ENCODE measurements around the gene CFP.

Gene CFP

GRCh38 chrX:47611926-47612325 is 17.8 kb downstream of the CFP start:
- H3K27ac ChIP-seq (replicated peaks): no peak overlapping the region
- TF ChIP-seq REST (IDR thresholded peaks at IDR 0.05; ENCODE audit: insufficient replicate concordance, low read depth) (no peak), SPI1 (IDR thresholded peaks at IDR 0.05; ENCODE audit: borderline replicate concordance, low read depth) (no peak), POLR2AphosphoS5 (IDR thresholded peaks at IDR 0.05; ENCODE audit: low read depth) (no peak), GABPA (IDR thresholded peaks at IDR 0.05; ENCODE audit: low read depth) (no peak), CTCF (IDR thresholded peaks at IDR 0.05; ENCODE audit: insufficient read depth, low read length) (no peak)
- no peaks in the 10 kb centered on the region for H3K27me3 ChIP-seq (ENCODE audit: insufficient read depth, poor library complexity, severe bottlenecking)
- H3K4me3 ChIP-seq (replicated peaks; ENCODE audit: insufficient read depth, low read length): no peak overlapping the region
- no peak for DNase-seq (ENCODE audit: low read depth in 1 of 2, low spot score in 1 of 2)

GRCh38 chrX:47611489-47611888 is 18.2 kb downstream of the CFP start:
- H3K27ac ChIP-seq (replicated peaks): no peak overlapping the region
- H3K27me3 ChIP-seq (ENCODE audit: insufficient read depth, poor library complexity, severe bottlenecking): no peaks in the 10 kb centered on the region
- no peak for DNase-seq (ENCODE audit: low read depth in 1 of 2, low spot score in 1 of 2)
- H3K4me3 ChIP-seq (replicated peaks; ENCODE audit: insufficient read depth, low read length): no peak overlapping the region
- TF ChIP-seq CTCF (IDR thresholded peaks at IDR 0.05; ENCODE audit: insufficient read depth, low read length): no peak
- TF ChIP-seq REST (IDR thresholded peaks at IDR 0.05; ENCODE audit: insufficient replicate concordance, low read depth): no peak

DNA sequence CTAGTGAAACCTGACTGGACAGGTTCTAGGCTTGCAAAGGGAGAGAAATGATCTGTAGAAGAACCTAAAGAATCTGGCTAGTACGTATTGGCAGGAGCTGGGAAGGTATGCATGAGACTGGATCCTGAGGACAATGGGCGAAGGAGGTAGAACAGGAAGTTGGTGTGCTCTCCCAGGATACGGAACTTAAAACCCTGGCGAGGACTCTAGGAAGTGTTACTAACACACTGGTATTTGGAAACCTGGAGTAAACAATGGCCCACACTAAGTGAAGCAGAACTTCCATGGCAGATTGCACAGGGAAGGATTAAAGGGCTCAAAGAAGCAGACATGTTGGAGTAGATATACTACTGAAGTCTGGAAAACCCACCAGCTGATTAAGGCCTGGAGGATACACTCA is 19.2 kb downstream of the CFP start:
- no peaks in the 10 kb centered on the region for H3K27me3 ChIP-seq (ENCODE audit: insufficient read depth, poor library complexity, severe bottlenecking)
- H3K4me3 ChIP-seq (replicated peaks; ENCODE audit: insufficient read depth, low read length): no peak overlapping the region
- no peak overlapping the region for H3K27ac ChIP-seq (replicated peaks)
- no peak for DNase-seq (ENCODE audit: low read depth in 1 of 2, low spot score in 1 of 2)
- TF ChIP-seq GABPA (IDR thresholded peaks at IDR 0.05; ENCODE audit: low read depth) (no peak), CTCF (IDR thresholded peaks at IDR 0.05; ENCODE audit: insufficient read depth, low read length) (no peak), POLR2AphosphoS5 (IDR thresholded peaks at IDR 0.05; ENCODE audit: low read depth) (no peak)

DNA sequence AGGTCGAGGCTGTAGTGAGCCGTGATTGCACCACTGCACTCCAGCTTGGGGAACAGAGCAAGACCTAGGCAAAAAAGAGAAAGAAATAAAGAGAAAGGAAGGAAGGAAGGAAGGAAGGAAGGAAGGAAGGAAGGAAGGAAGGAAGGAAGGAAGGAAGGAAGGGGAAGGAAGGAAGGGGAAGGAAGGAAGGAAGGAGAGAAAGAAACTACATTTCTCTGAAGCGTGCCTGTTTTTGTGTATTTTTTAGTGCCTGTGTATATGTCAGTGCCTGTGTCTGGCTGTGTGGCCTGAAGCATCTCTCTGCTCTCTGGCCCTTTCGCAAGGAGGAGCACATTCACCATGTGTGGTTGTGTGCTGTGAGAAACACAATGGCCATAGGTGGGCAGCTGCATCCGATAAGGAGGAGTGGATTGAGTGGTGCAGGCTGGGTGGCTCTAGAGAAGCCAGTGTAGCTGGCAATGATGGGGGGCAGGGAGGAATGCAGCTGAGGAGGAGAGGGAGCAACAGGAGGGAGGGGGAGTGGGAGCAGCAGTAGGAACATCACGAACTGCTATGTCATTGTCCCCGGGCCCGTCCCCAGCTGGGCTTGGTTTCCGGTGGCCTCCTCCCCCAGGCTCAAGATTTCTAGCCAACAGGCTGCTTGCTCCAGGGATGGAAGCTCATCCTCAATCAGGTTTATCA is 21.5 kb downstream of the CFP start:
- DNase-seq (ENCODE audit: low read depth in 1 of 2, low spot score in 1 of 2): peak in 1 of 2 experiments; percentile 33
- no peak overlapping the region for H3K27ac ChIP-seq (replicated peaks)
- H3K4me3 ChIP-seq (replicated peaks; ENCODE audit: insufficient read depth, low read length): no peak overlapping the region
- no peak for TF ChIP-seq CTCF (IDR thresholded peaks at IDR 0.05; ENCODE audit: insufficient read depth, low read length)
- TF ChIP-seq GABPA (IDR thresholded peaks at IDR 0.05; ENCODE audit: low read depth): no peak
- 0 out of 2 replicates have a peak, but pooled peaks have one; percentile 26 for TF ChIP-seq POLR2AphosphoS5 (IDR thresholded peaks at IDR 0.05; ENCODE audit: low read depth)
- TF ChIP-seq REST (IDR thresholded peaks at IDR 0.05; ENCODE audit: insufficient replicate concordance, low read depth): no peak
- no peak for TF ChIP-seq SPI1 (IDR thresholded peaks at IDR 0.05; ENCODE audit: borderline replicate concordance, low read depth)
- no peaks in the 10 kb centered on the region for H3K27me3 ChIP-seq (ENCODE audit: insufficient read depth, poor library complexity, severe bottlenecking)
